A673 (cell line): ENCODE data around the gene ELOF1. TPM values are rescaled to one million over a fixed set of nuclear protein-coding genes. Genes with fewer than 3 reads are reported as not detected.

ENCODE experiments used
- BruUV-seq: library from RNA; stranded (reverse); fragments of 400-500 nt; replicated peaks from 2 replicates; lab custom pipeline; 2021; lab: Mats Ljungman, UMichigan
- CTCF ChIA-PET: fragments of 300-600 bp; sonication (Branson Sonifier 250); formaldehyde crosslinking; loops from one replicate; lab custom pipeline; 2022; ENCODE audit warnings: antibody characterized with exemption; lab: Charles Lee
- POLR2A ChIA-PET: fragments of 300-600 bp; sonication (Branson Sonifier 250); formaldehyde crosslinking; loops from one replicate; lab custom pipeline; 2022; ENCODE audit warnings: antibody characterized with exemption; ENCODE audit not compliant: low non-redundant PET; lab: Charles Lee
- DNase-seq: peaks from one replicate; pipeline ENCODE4 v3.0.0-alpha.2; 2015; ENCODE audit warnings: low spot score
- H3K27ac ChIP-seq: fragments of 200-600 bp; sonication (generic); 2 replicates; pipeline ENCODE4 v1.5.1; 2016; ENCODE audit warnings: mixed run types, low read depth, mild to moderate bottlenecking, mixed read lengths, antibody characterized with exemption, low read length; ENCODE audit not compliant: poor library complexity, severe bottlenecking
- H3K27me3 ChIP-seq: fragments of 200-600 bp; sonication (generic); replicated peaks from 2 replicates; pipeline ENCODE4 v1.6.1; 2017; ENCODE audit warnings: mixed run types, low read depth, mild to moderate bottlenecking, mixed read lengths, antibody characterized with exemption, low read length; ENCODE audit not compliant: insufficient read depth, poor library complexity
- H3K36me3 ChIP-seq: fragments of 200-600 bp; sonication (generic); 2 replicates; pipeline ENCODE4 v1.6.1; 2016; ENCODE audit warnings: mixed run types, mild to moderate bottlenecking, mixed read lengths, antibody characterized with exemption, low read length; ENCODE audit not compliant: insufficient read depth, poor library complexity, severe bottlenecking
- H3K4me1 ChIP-seq: fragments of 200-600 bp; sonication (generic); 2 replicates; pipeline ENCODE4 v1.6.1; 2017; ENCODE audit warnings: mixed run types, mild to moderate bottlenecking, mixed read lengths, antibody characterized with exemption, low read length; ENCODE audit not compliant: insufficient read depth, poor library complexity, severe bottlenecking
- H3K4me3 ChIP-seq: fragments of 200-600 bp; sonication (generic); 2 replicates; pipeline ENCODE4 v1.5.1; 2016; ENCODE audit warnings: low read depth, mixed run types, mild to moderate bottlenecking, mixed read lengths, low read length; ENCODE audit not compliant: poor library complexity, severe bottlenecking
- H3K9me3 ChIP-seq: fragments of 200-600 bp; sonication (generic); 2 replicates; pipeline ENCODE4 v1.6.1; 2016; ENCODE audit warnings: mixed run types, low read depth, mild to moderate bottlenecking, mixed read lengths, antibody characterized with exemption, low read length; ENCODE audit not compliant: poor library complexity, severe bottlenecking
- EZH2 ChIP-seq: fragments of 200-600 bp; sonication (generic); IDR thresholded peaks from 2 replicates; pipeline ENCODE4 v1.6.1; 2017; ENCODE audit warnings: borderline replicate concordance, low read depth, mild to moderate bottlenecking, mixed read lengths, antibody characterized with exemption, low read length; ENCODE audit not compliant: poor library complexity, severe bottlenecking
- intact Hi-C: fragments of 100-400 bp; cut with micrococcal nuclease; formaldehyde crosslinking; loops from one replicate; pipeline ENCODE4 v1.10.0; 2022; ENCODE audit not compliant: unreplicated experiment
- total RNA-seq: library from RNA; stranded (reverse); gene quantifications from 2 replicates; pipeline ENCODE4 v1.2.3, GENCODE V29; 2021
- TF ChIP-seq, protein P1 (sequence below): fragments of 300-800, 200-600 bp; sonication (generic); conservative IDR thresholded peaks from 2 replicates; pipeline ENCODE4 v1.5.1; 2017; ENCODE audit warnings: low read depth, mild to moderate bottlenecking, antibody characterized with exemption, low read length, moderate library complexity, mixed read lengths

ELOF1 gene
- total RNA-seq, 1 experiment from 2014 or later: 97.9 TPM

DNA sequence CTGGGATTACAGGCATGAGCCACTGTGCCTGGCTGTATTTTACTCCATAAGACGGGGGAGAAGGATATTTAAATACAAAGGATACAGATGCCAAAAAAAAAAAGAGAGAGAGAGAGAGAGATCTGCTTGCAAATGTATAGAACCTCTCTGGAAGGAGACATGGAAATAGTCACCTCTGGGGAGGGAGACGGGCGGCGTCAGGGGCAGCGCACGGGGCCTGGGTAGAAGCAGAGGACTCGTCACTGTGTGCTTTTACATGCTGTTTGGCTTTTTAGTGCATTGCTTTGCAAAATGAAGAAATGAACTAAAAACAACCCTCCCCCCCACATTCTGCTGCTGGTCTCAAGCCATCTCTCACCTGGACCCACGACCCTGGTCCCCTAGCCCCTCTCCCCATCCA, 48.6 kb downstream of the ELOF1 start:
- DNase-seq: no peak
- Histone ChIP-seq H3K27ac (no peak overlapping the region), H3K4me1 (peaks cover 7% of the 10 kb centered on the region), H3K4me3 (no peak overlapping the region), H3K36me3 (peaks cover 4% of the 10 kb centered on the region), H3K27me3 (no peaks in the 10 kb centered on the region), H3K9me3 (no peaks in the 10 kb centered on the region)
- intact Hi-C loops: no loop called here
- CTCF ChIA-PET: interaction anchor here (0.6 kb wide), 1 partner anchor 36 kb away, joined by 3 read pairs; no protein-coding TSS in a partner anchor
- POLR2A ChIA-PET: no interaction called here
- BruUV-seq: no TSS peak
- no peak for TF ChIP-seq EZH2
- TF ChIP-seq, protein P1, sequence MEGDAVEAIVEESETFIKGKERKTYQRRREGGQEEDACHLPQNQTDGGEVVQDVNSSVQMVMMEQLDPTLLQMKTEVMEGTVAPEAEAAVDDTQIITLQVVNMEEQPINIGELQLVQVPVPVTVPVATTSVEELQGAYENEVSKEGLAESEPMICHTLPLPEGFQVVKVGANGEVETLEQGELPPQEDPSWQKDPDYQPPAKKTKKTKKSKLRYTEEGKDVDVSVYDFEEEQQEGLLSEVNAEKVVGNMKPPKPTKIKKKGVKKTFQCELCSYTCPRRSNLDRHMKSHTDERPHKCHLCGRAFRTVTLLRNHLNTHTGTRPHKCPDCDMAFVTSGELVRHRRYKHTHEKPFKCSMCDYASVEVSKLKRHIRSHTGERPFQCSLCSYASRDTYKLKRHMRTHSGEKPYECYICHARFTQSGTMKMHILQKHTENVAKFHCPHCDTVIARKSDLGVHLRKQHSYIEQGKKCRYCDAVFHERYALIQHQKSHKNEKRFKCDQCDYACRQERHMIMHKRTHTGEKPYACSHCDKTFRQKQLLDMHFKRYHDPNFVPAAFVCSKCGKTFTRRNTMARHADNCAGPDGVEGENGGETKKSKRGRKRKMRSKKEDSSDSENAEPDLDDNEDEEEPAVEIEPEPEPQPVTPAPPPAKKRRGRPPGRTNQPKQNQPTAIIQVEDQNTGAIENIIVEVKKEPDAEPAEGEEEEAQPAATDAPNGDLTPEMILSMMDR: no peak

GRCh38 chr19:11507370-11508078, 51.5 kb downstream of the ELOF1 start:
- TF ChIP-seq, protein P1: no peak
- no peak for TF ChIP-seq EZH2
- ChIA-PET CTCF (no interaction called here), POLR2A (no interaction called here)
- peaks cover 4% of the 10 kb centered on the region for H3K36me3 ChIP-seq
- H3K4me1 ChIP-seq: peaks cover 7% of the 10 kb centered on the region
- no peak overlapping the region for H3K27ac ChIP-seq
- DNase-seq: no peak
- no peaks in the 10 kb centered on the region for H3K9me3 ChIP-seq
- no peak overlapping the region for H3K4me3 ChIP-seq
- intact Hi-C loops: no loop called here
- no TSS peak for BruUV-seq
- no peaks in the 10 kb centered on the region for H3K27me3 ChIP-seq

GRCh38 chr19:11506967-11507366, 52.1 kb downstream of the ELOF1 start:
- POLR2A ChIA-PET: no interaction called here
- Histone ChIP-seq H3K9me3 (no peaks in the 10 kb centered on the region), H3K4me1 (peaks cover 7% of the 10 kb centered on the region), H3K4me3 (no peak overlapping the region), H3K27ac (no peak overlapping the region), H3K36me3 (peaks cover 4% of the 10 kb centered on the region), H3K27me3 (no peaks in the 10 kb centered on the region)
- intact Hi-C loops: no loop called here
- no peak for TF ChIP-seq EZH2
- TF ChIP-seq, protein P1: no peak
- no TSS peak for BruUV-seq
- CTCF ChIA-PET: no interaction called here
- DNase-seq: no peak
